Heart right ventricle (tissue), 16 donors: Measurements from ENCODE around the gene SHC2. TPM values are rescaled to one million over a fixed set of nuclear protein-coding genes. Genes with fewer than 3 reads are reported as not detected.
A peak's percentile ranks its signal among the peaks of the same experiment; 100 is the strongest.

Source experiments
- ATAC-seq, 8 donors: fragments of 200-7000 bp; cut with Tn5 transposase; one replicate each; pipeline ENCODE4 v1.9.1; 2020; ENCODE audit warnings: mild to moderate bottlenecking in 8 of 8, moderate library complexity in 8 of 8, moderate number of reproducible peaks in 1 of 8
- DNase-seq, 2 donors: peaks; one replicate each; pipeline ENCODE4 v3.0.0-alpha.2; 2020
- H3K27ac ChIP-seq, 10 donors: fragments of 200-600 bp; sonication (generic) in 2 of 10; one replicate each; pipeline versions ENCODE4 v1.5.0 to v1.8.0; 2020 to 2022; ENCODE audit warnings: mild to moderate bottlenecking in 3 of 10
- H3K27me3 ChIP-seq, 7 donors: fragments of 200-600 bp; one replicate each; pipeline ENCODE4 v1.8.0; 2021 to 2022; ENCODE audit warnings: mild to moderate bottlenecking in 2 of 7
- H3K36me3 ChIP-seq, 9 donors: fragments of 200-600 bp; sonication (generic) in 1 of 9; one replicate each; pipeline versions ENCODE4 v1.5.0 to v1.8.0; 2020 to 2022; ENCODE audit warnings: mild to moderate bottlenecking in 2 of 9
- H3K4me1 ChIP-seq, 9 donors: fragments of 200-600 bp; sonication (generic) in 1 of 9; one replicate each; pipeline versions ENCODE4 v1.5.0 to v1.8.0; 2020 to 2022; ENCODE audit warnings: mild to moderate bottlenecking in 4 of 9
- H3K4me3 ChIP-seq, 10 donors: fragments of 200-600 bp; sonication (generic) in 2 of 10; one replicate each; pipeline versions ENCODE4 v1.5.0 to v1.8.0; 2020 to 2022; ENCODE audit warnings: mild to moderate bottlenecking in 7 of 10, moderate library complexity in 2 of 10
- H3K9me3 ChIP-seq, 11 donors: fragments of 200-600 bp in 10 of 11; sonication (generic) in 2 of 11; one replicate each; pipeline versions ENCODE4 v1.5.0 to v1.8.0; 2013 to 2022; ENCODE audit warnings: mild to moderate bottlenecking in 2 of 11, control low read depth in 1 of 11, moderate library complexity in 1 of 11
- CTCF ChIP-seq, 9 donors: fragments of 200-600 bp; sonication (generic) in 2 of 9; IDR thresholded peaks; one replicate each; pipeline versions ENCODE4 v1.5.0 to v1.8.0; 2021 to 2022; ENCODE audit warnings: antibody characterized with exemption in 9 of 9, mild to moderate bottlenecking in 5 of 9, moderate library complexity in 1 of 9
- WGBS, 2 donors: extraction: QIAGEN DNeasy Blood & Tissue Kit; methylation state at CpG; one replicate each; pipeline ENCODE4 v1.1.7; 2013; ENCODE audit warnings: inconsistent platforms in 1 of 2; 5-methylcytosine and 5-hydroxymethylcytosine counted together
- intact Hi-C, 10 donors: fragments of 100-400 bp; cut with DNase I; formaldehyde crosslinking; loops; one replicate each; pipeline versions ENCODE4 v1.11.1 to v1.14.2; 2022
- polyA plus RNA-seq, 2 donors: library from polyadenylated mRNA; stranded (reverse); fragments of 200-250 nt; gene quantifications; one replicate each; pipeline ENCODE4 v1.2.3, GENCODE V29; 2013
- total RNA-seq, 10 donors: library from RNA; stranded (reverse); fragmentation: NEBNext Ultra II Directional in 3 of 10; extraction: Animal tissue kit (Norgen Biotek cat#: 25700) in 3 of 10; gene quantifications; one replicate each; pipeline versions ENCODE4 v1.2.1 to v1.2.4, GENCODE V29; 2021 to 2023
- donor health status: Arrhythmogenic right ventricular cardiomyopathy.
- donor health status: ischemic (EF 13 %, LVEDD 7.1; RV severe dilation, severe dysfunction).
- donor health status: healthy with polysubstance abuse.
- donor health status: DM: no; HTN: yes; CAD: no.
- donor health status: DM: no; HTN: no; CAD: no.
- donor health status: ischemic (EF 25% LVEDD 6.9; RV normal size, moderate dysfunction).
- donor health status: ischemic (EF 25% LVEDD 5.7; RV mildly dilated, moderate dysfunction).
- donor health status: healthy.
- donor health status: DM: yes; HTN: yes; CAD: no.
- donor health status: Ischemic cardiomyopathy.
- donor health status: ischemic (EF 35%, LVEDD 5.7; RV mildly dilated, moderate dysfunction).
- donor health status: nonischemic (EF 11% LVEDD 7.7; RV severe dilation, severe dysfunction).
- donor health status: DM: yes; HTN: yes; CAD: no.
- donor health status: PGD.
- donor health status: ischemic (EF 29% LVEDD 5.4; RV normal size, mild dysfunction).
- donor health status: nonischemic (EF 23%, LVEDD 6.1; RV moderate dilation, normal function).

SHC2 gene
- total and polyA plus RNA-seq, 12 donors = 7.7 to 33.5 (median 12.4) TPM

- no peaks in the 10 kb centered on the region for H3K36me3 ChIP-seq
- H3K9me3 ChIP-seq = no peaks in the 10 kb centered on the region
- ATAC-seq = peak; percentile 71 to 94 (median 90)
- no peak for TF ChIP-seq CTCF (IDR thresholded peaks at IDR 0.05)
- 33 to 36% methylated on average over 14 of the region's 14 CpGs for WGBS, 2 donors
- intact Hi-C loops = loop anchor here in 1 of 10 donors (10.0 kb wide), 1 partner anchor 102 kb away; a partner anchor contains a TSS
- peaks cover 0 to 66% (median 27%) of the 10 kb centered on the region in 7 donors for H3K27me3 ChIP-seq
- peak overlapping the region in 2 of 10 donors; percentile 20 to 35 for H3K27ac ChIP-seq
- peaks cover 8 to 22% (median 15%) of the 10 kb centered on the region in 9 donors for H3K4me1 ChIP-seq
- peak overlapping the region in 1 of 10 donors; percentile 0 for H3K4me3 ChIP-seq
- peak; percentile 70 to 72 for DNase-seq
Observed at GRCh38 chr19:372306-372890, 88.4 kb downstream of the SHC2 start.

GRCh38 chr19:371501-372168 is 89.2 kb downstream of the SHC2 start:
- DNase-seq (no peak), ATAC-seq (peak in 4 of 8 donors; percentile 13 to 48 (median 29))
- intact Hi-C loops = loop anchor here in 1 of 10 donors (10.0 kb wide), 1 partner anchor 103 kb away; a partner anchor contains a TSS
- WGBS, 2 donors = 57 to 59% methylated on average over 17 of the region's 17 CpGs
- TF ChIP-seq CTCF (IDR thresholded peaks at IDR 0.05) = no peak
- Histone ChIP-seq H3K27ac (no peak overlapping the region), H3K9me3 (no peaks in the 10 kb centered on the region), H3K27me3 (peaks cover 0 to 72% (median 27%) of the 10 kb centered on the region in 7 donors), H3K36me3 (no peaks in the 10 kb centered on the region), H3K4me1 (peaks cover 8 to 22% (median 15%) of the 10 kb centered on the region in 9 donors), H3K4me3 (no peak overlapping the region)

- H3K4me3 ChIP-seq = no peak overlapping the region
- DNase-seq (no peak), ATAC-seq (no peak)
- H3K9me3 ChIP-seq = no peaks in the 10 kb centered on the region
- H3K27ac ChIP-seq = no peak overlapping the region
- H3K4me1 ChIP-seq = peaks cover 8 to 22% (median 15%) of the 10 kb centered on the region in 9 donors
- 88 to 89% methylated on average over 43 of the region's 43 CpGs for WGBS, 2 donors
- no peaks in the 10 kb centered on the region for H3K36me3 ChIP-seq
- intact Hi-C loops = loop anchor here in 1 of 10 donors (10.0 kb wide), 1 partner anchor 104 kb away; a partner anchor contains a TSS
- TF ChIP-seq CTCF (IDR thresholded peaks at IDR 0.05) = no peak
- H3K27me3 ChIP-seq = peaks cover 0 to 71% (median 27%) of the 10 kb centered on the region in 7 donors
Observed at GRCh38 chr19:370641-371330, 90.0 kb downstream of the SHC2 start.

- Histone ChIP-seq H3K27me3 (peaks cover 0 to 67% (median 21%) of the 10 kb centered on the region in 7 donors), H3K36me3 (no peaks in the 10 kb centered on the region), H3K4me3 (no peak overlapping the region), H3K9me3 (no peaks in the 10 kb centered on the region), H3K4me1 (peaks cover 8 to 22% (median 15%) of the 10 kb centered on the region in 9 donors), H3K27ac (no peak overlapping the region)
- 92 to 93% methylated on average over 14 of the region's 14 CpGs for WGBS, 2 donors
- intact Hi-C loops = loop anchor here in 1 of 10 donors (10.0 kb wide), 1 partner anchor 105 kb away; a partner anchor contains a TSS
- DNase-seq (no peak), ATAC-seq (no peak)
- TF ChIP-seq CTCF (IDR thresholded peaks at IDR 0.05) = no peak
Observed at GRCh38 chr19:369876-370275, 91.0 kb downstream of the SHC2 start.
